Activated CD8-positive, alpha-beta memory T cell treated with anti-CD3 and anti-CD28 coated beads, Interleukin-2, amount 10 ng/mL, durations not matched to agents 7 days and 5 days (primary cell): Measurements from ENCODE around the gene TENT5C. TPM values are rescaled to one million over a fixed set of nuclear protein-coding genes. Genes with fewer than 3 reads are reported as not detected.

Experiments used
- ATAC-seq: fragments of 150-1000 bp; cut with Tn5 transposase; one replicate; pipeline ENCODE4 v1.10.0; 2021; ENCODE audit warnings: moderate library complexity
- CTCF ChIA-PET: fragments of 350-600 bp; sonication (Branson Sonifier 250); formaldehyde crosslinking; loops from one replicate; lab custom pipeline; 2021; ENCODE audit warnings: antibody characterized with exemption; lab: Charles Lee
- DNase-seq: peaks from one replicate; pipeline ENCODE4 v3.0.0-alpha.2; 2020
- H3K27ac Mint-ChIP-seq: one replicate; pipeline ENCODE4 v1.8.0; 2021; ENCODE audit warnings: mild to moderate bottlenecking, mixed read lengths
- H3K27me3 Mint-ChIP-seq: one replicate; pipeline ENCODE4 v1.8.0; 2021; ENCODE audit warnings: mixed read lengths
- H3K36me3 Mint-ChIP-seq: one replicate; pipeline ENCODE4 v1.8.0; 2021; ENCODE audit warnings: mild to moderate bottlenecking, mixed read lengths
- H3K4me1 Mint-ChIP-seq: one replicate; pipeline ENCODE4 v1.8.0; 2021; ENCODE audit warnings: mixed read lengths
- H3K4me3 Mint-ChIP-seq: one replicate; pipeline ENCODE4 v1.8.0; 2021; ENCODE audit warnings: mild to moderate bottlenecking, moderate library complexity, mixed read lengths
- H3K9me3 Mint-ChIP-seq: one replicate; pipeline ENCODE4 v1.8.0; 2022; ENCODE audit warnings: low read depth, mixed read lengths
- total RNA-seq, 2 experiments: library from RNA; stranded (reverse); gene quantifications; one replicate each; pipeline ENCODE4 v1.2.3, GENCODE V29; 2021

Gene TENT5C
- total RNA-seq, 2 experiments from 2014 or later = 41.6 to 50.3 TPM

- peak; percentile 86 for ATAC-seq
- Mint-ChIP-seq H3K36me3 (no peaks in the 10 kb centered on the region), H3K9me3 (no peaks in the 10 kb centered on the region), H3K27ac (peak overlapping the region; percentile 70), H3K4me3 (no peak overlapping the region), H3K4me1 (peaks cover 30% of the 10 kb centered on the region), H3K27me3 (no peaks in the 10 kb centered on the region)
- DNase-seq = peak; percentile 75
- CTCF ChIA-PET = interaction anchor here (0.6 to 7.4 kb wide), 31 partner anchors 9 to 546 kb away, joined by 3 to 113 read pairs (median 5); partner anchors contain the start of gene TENT5C
Observed at GRCh38 chr1:117674521-117675400, 68.9 kb downstream of the TENT5C start.

GRCh38 chr1:117675907-117676430, 70.1 kb downstream of the TENT5C start:
- Mint-ChIP-seq H3K36me3 (no peaks in the 10 kb centered on the region), H3K27me3 (no peaks in the 10 kb centered on the region), H3K27ac (no peak overlapping the region), H3K4me3 (no peak overlapping the region), H3K9me3 (no peaks in the 10 kb centered on the region), H3K4me1 (peaks cover 30% of the 10 kb centered on the region)
- ATAC-seq = no peak
- CTCF ChIA-PET = interaction anchor here (0.7 to 7.4 kb wide), 13 partner anchors 10 to 142 kb away, joined by 3 to 113 read pairs (median 15); partner anchors contain the start of gene TENT5C
- DNase-seq = no peak

- no peaks in the 10 kb centered on the region for H3K27me3 Mint-ChIP-seq
- ATAC-seq (no peak), DNase-seq (peak; percentile 33)
- H3K9me3 Mint-ChIP-seq = no peaks in the 10 kb centered on the region
- H3K4me3 Mint-ChIP-seq = no peak overlapping the region
- CTCF ChIA-PET = interaction anchor here (0.7 to 7.4 kb wide), 11 partner anchors 11 to 143 kb away, joined by 3 to 113 read pairs (median 5); partner anchors contain the start of gene TENT5C
- H3K36me3 Mint-ChIP-seq = no peaks in the 10 kb centered on the region
- peaks cover 29% of the 10 kb centered on the region for H3K4me1 Mint-ChIP-seq
- H3K27ac Mint-ChIP-seq = no peak overlapping the region
Observed at GRCh38 chr1:117676615-117677130, 70.8 kb downstream of the TENT5C start.

Other genes with a start within 250 kb of the TENT5C start
- gene MAN1A2, start 238.6 kb upstream of the TENT5C start, total RNA-seq = 10 to 100 TPM; 28.8 to 30.2 TPM